Muscle of leg (tissue), 11 donors: Measurements from ENCODE around the gene CFD. TPM values are rescaled to one million over a fixed set of nuclear protein-coding genes. Genes with fewer than 3 reads are reported as not detected.
"Not testable (repeated sequence)": the region's sequence is repeated elsewhere in the genome, so short reads cannot be mapped to it uniquely, and the experiment has no call there.

ENCODE experiments used
- DNase-seq: peaks from one replicate; pipeline ENCODE4 v3.0.0; 2013
- H3K27ac ChIP-seq: one replicate; pipeline ENCODE4 v1.5.1; 2013; ENCODE audit warnings: mild to moderate bottlenecking, low read length, control low read depth
- H3K27me3 ChIP-seq: one replicate; pipeline ENCODE4 v1.6.1; 2013; ENCODE audit warnings: low read length; ENCODE audit not compliant: control insufficient read depth, insufficient read depth
- H3K36me3 ChIP-seq: one replicate; pipeline ENCODE4 v1.6.1; 2013; ENCODE audit warnings: low read length; ENCODE audit not compliant: control insufficient read depth, insufficient read depth
- H3K4me1 ChIP-seq: one replicate; pipeline ENCODE4 v1.6.1; 2013; ENCODE audit warnings: low read length; ENCODE audit not compliant: control insufficient read depth, insufficient read depth
- H3K4me3 ChIP-seq: one replicate; pipeline ENCODE4 v1.5.1; 2013; ENCODE audit warnings: low read length, control low read depth
- H3K9me3 ChIP-seq: replicated peaks from 2 replicates; pipeline ENCODE4 v1.6.1; 2013; ENCODE audit warnings: low read depth, low read length; ENCODE audit not compliant: control insufficient read depth
- WGBS: methylation state at CpG from one replicate; pipeline ENCODE4 v1.1.5; 2013; ENCODE audit warnings: missing lambda C conversion rate; ENCODE audit not compliant: insufficient coverage; 5-methylcytosine and 5-hydroxymethylcytosine counted together
- polyA plus RNA-seq, 8 donors: library from polyadenylated mRNA; unstranded; fragments of 120-200 nt; gene quantifications; one replicate each; pipeline versions ENCODE4 v1.2.1 to v1.2.3, GENCODE V29; 2013; ENCODE audit warnings: inconsistent platforms in 1 of 8, low replicate concordance in 1 of 8; ENCODE audit not compliant: insufficient read length in 8 of 8, insufficient read depth in 1 of 8
- total RNA-seq: library from RNA; stranded (reverse); fragments of 120-200 nt; gene quantifications from one replicate; pipeline ENCODE4 v1.2.4, GENCODE V29; 2013

Gene CFD
- total and polyA plus RNA-seq, 9 donors, result 1.1 to 8.7 (median 1.9) TPM

GRCh38 chr19:853014-853585, 6.4 kb upstream of the CFD start:
- Histone ChIP-seq H3K36me3 (no peaks in the 10 kb centered on the region), H3K4me1 (peaks cover 13% of the 10 kb centered on the region), H3K9me3 (no peaks in the 10 kb centered on the region), H3K27ac (no peak overlapping the region), H3K27me3 (peaks cover 49% of the 10 kb centered on the region), H3K4me3 (no peak overlapping the region)
- whole genome bisulfite sequencing, result 28% methylated on average over 47 of the region's 67 CpGs
- DNase-seq, result no peak

- H3K27ac ChIP-seq, H3K9me3 ChIP-seq, H3K36me3 ChIP-seq, DNase-seq, H3K4me3 ChIP-seq, H3K4me1 ChIP-seq: not testable (repeated sequence)
- peaks cover 49% of the 10 kb centered on the region for H3K27me3 ChIP-seq
- WGBS, result 100% methylated on average over 5 of the region's 17 CpGs
These were observed 5.7 kb upstream of the CFD start for GRCh38 chr19:853614-854220.

DNA sequence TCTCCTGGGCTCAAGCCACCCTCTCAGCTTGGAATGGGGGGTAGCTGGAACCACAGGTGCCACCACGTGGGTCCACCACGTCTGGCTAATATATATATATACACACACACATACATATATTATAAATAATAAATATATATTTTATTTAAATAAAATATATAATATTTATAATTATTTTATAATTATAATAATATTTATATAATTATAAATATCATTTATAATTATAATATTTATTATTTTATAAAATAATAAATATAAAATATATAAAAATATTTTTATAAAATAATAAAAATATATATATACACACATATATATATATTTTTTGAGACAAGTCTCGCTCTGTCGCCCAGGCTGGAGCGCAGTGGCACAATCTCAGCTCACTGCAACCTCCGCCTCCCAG, 4.9 kb upstream of the CFD start:
- DNase-seq, result no peak
- H3K4me1 ChIP-seq, result peaks cover 14% of the 10 kb centered on the region
- WGBS, result 100% methylated on average over 1 of the region's 6 CpGs
- H3K4me3 ChIP-seq, result no peak overlapping the region
- no peaks in the 10 kb centered on the region for H3K36me3 ChIP-seq
- H3K9me3 ChIP-seq, result no peaks in the 10 kb centered on the region
- H3K27ac ChIP-seq, result no peak overlapping the region
- peaks cover 55% of the 10 kb centered on the region for H3K27me3 ChIP-seq

DNA sequence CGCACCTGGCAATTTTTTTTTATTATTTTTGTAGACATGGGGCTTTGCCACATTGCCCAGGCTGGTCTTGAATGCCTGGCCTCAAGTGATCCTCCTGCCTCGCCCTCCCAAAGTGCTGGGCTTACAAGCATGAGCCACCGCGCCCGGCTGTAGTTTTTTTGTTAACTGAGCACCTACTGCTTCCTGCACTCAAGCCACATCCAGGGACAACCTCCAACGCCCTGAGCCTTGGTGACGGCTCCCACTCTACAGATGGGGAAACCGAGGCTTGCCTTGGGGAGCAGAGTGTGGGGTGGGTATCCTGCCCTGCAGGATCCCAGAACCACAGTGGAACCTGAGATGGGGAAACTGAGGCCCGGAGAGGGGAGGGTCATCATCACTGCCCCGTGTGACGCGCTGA, 4.3 kb upstream of the CFD start:
- H3K4me1 ChIP-seq, result peaks cover 18% of the 10 kb centered on the region
- H3K36me3 ChIP-seq, result no peaks in the 10 kb centered on the region
- H3K27ac ChIP-seq, result no peak overlapping the region
- H3K9me3 ChIP-seq, result no peaks in the 10 kb centered on the region
- 90% methylated on average over 7 of the region's 12 CpGs for WGBS
- H3K4me3 ChIP-seq, result no peak overlapping the region
- DNase-seq, result no peak
- H3K27me3 ChIP-seq, result peaks cover 61% of the 10 kb centered on the region

GRCh38 chr19:855566-856120, 3.8 kb upstream of the CFD start:
- Histone ChIP-seq H3K27ac (no peak overlapping the region), H3K4me1 (peaks cover 14% of the 10 kb centered on the region), H3K27me3 (peaks cover 65% of the 10 kb centered on the region), H3K4me3 (no peak overlapping the region), H3K9me3 (no peaks in the 10 kb centered on the region), H3K36me3 (no peaks in the 10 kb centered on the region)
- WGBS, result 66% methylated on average over 28 of the region's 40 CpGs
- no peak for DNase-seq

DNA sequence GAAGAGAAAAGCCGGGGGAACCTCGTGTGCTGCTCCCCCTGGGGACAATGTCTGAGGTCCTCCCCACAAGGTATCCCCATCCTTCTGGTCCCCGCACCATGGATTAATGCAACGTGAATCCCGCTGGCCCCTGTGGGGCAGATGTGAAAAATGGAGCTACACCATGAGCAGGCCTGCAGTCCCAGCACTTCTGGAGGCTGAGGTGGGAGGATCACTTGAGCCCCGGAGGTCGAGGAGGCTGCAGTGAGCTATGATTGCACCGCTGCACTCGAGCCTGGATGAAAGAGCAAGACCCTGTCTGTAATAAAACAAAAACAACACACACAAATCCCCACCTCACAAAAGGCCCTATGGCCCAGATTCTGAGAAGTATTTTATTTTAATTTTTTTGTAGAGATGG, 1.2 kb upstream of the CFD start:
- Histone ChIP-seq H3K27me3 (peaks cover 65% of the 10 kb centered on the region), H3K4me1 (peaks cover 13% of the 10 kb centered on the region), H3K4me3 (no peak overlapping the region), H3K36me3 (no peaks in the 10 kb centered on the region), H3K27ac (no peak overlapping the region), H3K9me3 (no peaks in the 10 kb centered on the region)
- 90% methylated on average over 2 of the region's 9 CpGs for WGBS
- DNase-seq, result no peak

DNA sequence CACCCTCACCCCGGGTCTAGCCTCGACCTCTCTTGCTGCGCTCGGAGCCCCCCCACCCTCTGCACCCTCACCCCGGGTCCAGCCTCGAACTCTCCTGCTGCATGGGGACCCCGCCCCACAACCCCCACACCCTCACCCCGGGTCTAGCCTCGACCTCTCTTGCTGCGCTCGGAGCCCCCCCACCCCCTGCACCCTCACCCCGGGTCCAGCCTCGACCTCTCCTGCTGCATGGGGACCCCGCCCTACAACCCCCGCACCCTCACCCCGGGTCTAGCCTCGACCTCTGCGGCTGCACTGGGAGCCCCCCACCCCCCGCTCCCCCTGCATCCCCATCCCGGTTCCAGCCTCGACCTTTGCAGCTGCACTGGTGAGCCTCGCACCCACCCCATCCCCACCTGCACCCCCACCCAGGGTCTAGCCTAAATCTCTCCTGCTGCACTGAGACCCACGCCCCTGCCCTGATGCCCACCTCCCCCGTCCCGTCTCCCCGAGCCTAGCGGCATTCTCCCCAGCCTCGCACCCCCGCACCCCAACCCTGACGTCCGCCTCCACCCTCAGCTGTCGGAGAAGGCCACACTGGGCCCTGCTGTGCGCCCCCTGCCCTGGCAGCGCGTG, 1.8 kb downstream of the CFD start:
- no peaks in the 10 kb centered on the region for H3K9me3 ChIP-seq
- H3K27me3 ChIP-seq, result peaks cover 57% of the 10 kb centered on the region
- H3K4me3 ChIP-seq, result no peak overlapping the region
- peaks cover 13% of the 10 kb centered on the region for H3K4me1 ChIP-seq
- no peak overlapping the region for H3K27ac ChIP-seq
- DNase-seq, result no peak
- 57% methylated on average over 26 of the region's 35 CpGs for WGBS
- H3K36me3 ChIP-seq, result no peaks in the 10 kb centered on the region

DNA sequence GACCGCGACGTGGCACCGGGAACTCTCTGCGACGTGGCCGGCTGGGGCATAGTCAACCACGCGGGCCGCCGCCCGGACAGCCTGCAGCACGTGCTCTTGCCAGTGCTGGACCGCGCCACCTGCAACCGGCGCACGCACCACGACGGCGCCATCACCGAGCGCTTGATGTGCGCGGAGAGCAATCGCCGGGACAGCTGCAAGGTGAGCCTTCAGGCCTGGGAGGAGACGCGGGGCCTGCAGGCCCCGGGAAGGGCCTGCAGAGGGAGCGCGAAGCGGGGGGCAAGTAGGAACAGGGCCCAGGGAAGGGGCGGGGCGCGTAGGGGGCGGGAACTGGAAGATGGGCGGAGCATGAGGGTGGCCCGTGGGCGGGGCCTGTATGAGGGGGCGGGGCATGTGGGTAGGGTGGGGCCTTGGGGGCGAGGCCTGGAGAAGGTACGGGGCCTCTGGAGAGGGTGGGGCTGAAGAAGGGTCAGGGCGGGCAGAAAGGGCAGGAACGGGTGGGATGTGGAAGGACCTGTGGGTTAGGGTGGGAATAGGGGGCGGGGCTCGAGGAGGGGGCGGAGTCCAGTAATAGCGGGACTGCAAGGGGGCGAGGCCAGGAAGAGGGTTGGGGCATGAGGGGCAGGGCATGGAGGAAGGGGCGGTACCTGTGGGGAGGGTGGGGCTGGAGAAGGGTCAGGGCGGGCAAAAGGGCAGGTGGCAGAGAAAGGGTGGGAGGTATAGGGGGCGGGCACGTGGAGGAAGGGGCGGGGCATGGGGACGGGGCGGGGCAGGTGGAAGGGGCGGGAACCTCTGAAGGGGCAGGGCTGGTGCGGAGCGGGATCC, 2.5 kb downstream of the CFD start:
- peaks cover 13% of the 10 kb centered on the region for H3K4me1 ChIP-seq
- 14% methylated on average over 48 of the region's 60 CpGs for WGBS
- H3K36me3 ChIP-seq, result peaks cover 1% of the 10 kb centered on the region
- no peak overlapping the region for H3K4me3 ChIP-seq
- H3K27me3 ChIP-seq, result peaks cover 57% of the 10 kb centered on the region
- H3K9me3 ChIP-seq, result no peaks in the 10 kb centered on the region
- DNase-seq, result peak; percentile 36
- H3K27ac ChIP-seq, result no peak overlapping the region

DNA sequence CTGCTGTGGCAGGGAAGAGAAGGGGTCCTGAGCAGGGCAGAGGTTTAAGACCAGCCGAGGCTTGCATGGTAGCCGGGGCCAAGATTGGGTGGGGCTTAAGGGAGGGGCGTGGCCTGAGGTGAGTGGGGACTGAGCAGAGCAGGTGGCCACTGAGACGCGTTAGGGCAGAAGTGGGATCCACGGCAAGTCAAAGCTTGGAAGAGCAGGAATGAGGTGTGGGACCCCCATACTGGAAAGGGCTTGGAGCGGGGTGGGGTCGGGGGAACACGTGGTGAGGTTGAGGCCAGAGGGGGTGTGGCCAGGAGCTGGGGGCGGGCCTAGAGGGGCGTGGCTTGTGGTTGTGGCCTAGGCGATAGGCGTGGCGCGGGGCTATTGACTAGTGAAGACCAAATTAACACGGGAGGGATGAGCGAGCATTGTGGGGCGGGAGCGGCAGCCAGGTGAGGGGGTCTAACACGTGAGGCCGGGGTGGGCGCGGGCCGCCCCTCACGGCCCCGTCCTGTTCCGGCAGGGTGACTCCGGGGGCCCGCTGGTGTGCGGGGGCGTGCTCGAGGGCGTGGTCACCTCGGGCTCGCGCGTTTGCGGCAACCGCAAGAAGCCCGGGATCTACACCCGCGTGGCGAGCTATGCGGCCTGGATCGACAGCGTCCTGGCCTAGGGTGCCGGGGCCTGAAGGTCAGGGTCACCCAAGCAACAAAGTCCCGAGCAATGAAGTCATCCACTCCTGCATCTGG, 3.3 kb downstream of the CFD start:
- H3K36me3 ChIP-seq, result peaks cover 6% of the 10 kb centered on the region
- H3K27ac ChIP-seq, result no peak overlapping the region
- no peaks in the 10 kb centered on the region for H3K9me3 ChIP-seq
- peaks cover 15% of the 10 kb centered on the region for H3K4me1 ChIP-seq
- no peak overlapping the region for H3K4me3 ChIP-seq
- DNase-seq, result peak; percentile 61
- peaks cover 53% of the 10 kb centered on the region for H3K27me3 ChIP-seq
- 15% methylated on average over 47 of the region's 48 CpGs for WGBS
